Mesothelial cell of epicardium (in vitro differentiated cells): ENCODE measurements around the gene SEMA4D. TPM values are rescaled to one million over a fixed set of nuclear protein-coding genes. Genes with fewer than 3 reads are reported as not detected.

Experiments
- DNase-seq, 2 experiments: peaks; one replicate each; pipeline ENCODE4 v3.0.0; 2021; ENCODE audit warnings: low spot score in 2 of 2; ENCODE audit not compliant: unreplicated experiment in 2 of 2
- H3K27ac Mint-ChIP-seq: 2 replicates; pipeline ENCODE4 v1.8.0; 2021; ENCODE audit warnings: mixed read lengths
- H3K27me3 Mint-ChIP-seq: 2 replicates; pipeline ENCODE4 v1.8.0; 2021; ENCODE audit warnings: low read depth, mixed read lengths
- H3K36me3 Mint-ChIP-seq: 2 replicates; pipeline ENCODE4 v1.8.0; 2021; ENCODE audit warnings: mixed read lengths
- H3K4me1 Mint-ChIP-seq: 2 replicates; pipeline ENCODE4 v1.8.0; 2021; ENCODE audit warnings: mixed read lengths
- H3K4me3 Mint-ChIP-seq: 2 replicates; pipeline ENCODE4 v1.8.0; 2021; ENCODE audit warnings: mild to moderate bottlenecking, moderate library complexity, mixed read lengths
- H3K9me3 Mint-ChIP-seq: 2 replicates; pipeline ENCODE4 v1.8.0; 2021; ENCODE audit warnings: mixed read lengths
- total RNA-seq: library from RNA; stranded (reverse); gene quantifications from 3 replicates; pipeline ENCODE4 v1.2.1, GENCODE V29; 2021
- TF ChIP-seq, protein P1 (sequence below): fragments of 200-600 bp; sonication (generic); IDR thresholded peaks from one replicate; pipeline ENCODE4 v1.5.0; 2021; ENCODE audit warnings: antibody characterized with exemption; ENCODE audit not compliant: unreplicated experiment

The SEMA4D gene
- total RNA-seq, 1 donor from 2014 or later = 44.7 TPM

DNA sequence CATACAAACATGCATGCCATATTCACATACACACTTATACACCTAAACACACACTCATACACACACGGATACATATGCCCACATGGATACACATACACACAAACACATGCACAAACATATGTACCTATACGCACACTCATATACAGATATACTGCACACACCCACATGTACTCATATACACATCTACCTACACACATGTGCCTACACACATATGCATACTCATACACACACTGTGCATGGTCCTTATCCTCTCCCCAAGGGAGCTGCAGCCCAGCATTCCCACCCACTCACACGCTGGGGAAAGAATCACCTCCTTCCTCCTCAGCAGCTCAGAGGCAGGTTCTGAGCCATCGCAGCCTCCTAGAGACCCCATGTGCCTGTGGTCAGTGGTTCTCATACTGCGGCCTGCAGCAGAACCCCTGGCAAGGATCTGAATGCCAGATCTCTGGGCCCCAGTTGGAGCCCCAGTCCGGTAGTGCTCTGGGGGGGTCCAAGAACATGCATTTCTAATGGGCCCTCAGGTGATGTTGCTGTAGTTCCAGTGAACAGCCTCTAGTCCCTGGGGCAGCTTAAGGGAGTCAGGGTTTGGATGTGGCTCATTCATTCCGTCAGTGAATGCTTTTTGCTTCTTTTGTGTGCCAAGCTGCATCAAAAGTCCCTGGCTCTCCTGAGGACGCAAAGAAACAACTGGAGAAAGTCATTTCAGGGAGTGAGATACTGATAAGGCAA, 39.0 kb downstream of the SEMA4D start:
- Mint-ChIP-seq H3K4me1 (no peaks in the 10 kb centered on the region), H3K4me3 (no peak overlapping the region), H3K36me3 (no peaks in the 10 kb centered on the region), H3K27me3 (no peaks in the 10 kb centered on the region), H3K27ac (no peak overlapping the region), H3K9me3 (no peaks in the 10 kb centered on the region)
- DNase-seq = no peak
- TF ChIP-seq, protein P1, sequence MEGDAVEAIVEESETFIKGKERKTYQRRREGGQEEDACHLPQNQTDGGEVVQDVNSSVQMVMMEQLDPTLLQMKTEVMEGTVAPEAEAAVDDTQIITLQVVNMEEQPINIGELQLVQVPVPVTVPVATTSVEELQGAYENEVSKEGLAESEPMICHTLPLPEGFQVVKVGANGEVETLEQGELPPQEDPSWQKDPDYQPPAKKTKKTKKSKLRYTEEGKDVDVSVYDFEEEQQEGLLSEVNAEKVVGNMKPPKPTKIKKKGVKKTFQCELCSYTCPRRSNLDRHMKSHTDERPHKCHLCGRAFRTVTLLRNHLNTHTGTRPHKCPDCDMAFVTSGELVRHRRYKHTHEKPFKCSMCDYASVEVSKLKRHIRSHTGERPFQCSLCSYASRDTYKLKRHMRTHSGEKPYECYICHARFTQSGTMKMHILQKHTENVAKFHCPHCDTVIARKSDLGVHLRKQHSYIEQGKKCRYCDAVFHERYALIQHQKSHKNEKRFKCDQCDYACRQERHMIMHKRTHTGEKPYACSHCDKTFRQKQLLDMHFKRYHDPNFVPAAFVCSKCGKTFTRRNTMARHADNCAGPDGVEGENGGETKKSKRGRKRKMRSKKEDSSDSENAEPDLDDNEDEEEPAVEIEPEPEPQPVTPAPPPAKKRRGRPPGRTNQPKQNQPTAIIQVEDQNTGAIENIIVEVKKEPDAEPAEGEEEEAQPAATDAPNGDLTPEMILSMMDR = no peak

DNA sequence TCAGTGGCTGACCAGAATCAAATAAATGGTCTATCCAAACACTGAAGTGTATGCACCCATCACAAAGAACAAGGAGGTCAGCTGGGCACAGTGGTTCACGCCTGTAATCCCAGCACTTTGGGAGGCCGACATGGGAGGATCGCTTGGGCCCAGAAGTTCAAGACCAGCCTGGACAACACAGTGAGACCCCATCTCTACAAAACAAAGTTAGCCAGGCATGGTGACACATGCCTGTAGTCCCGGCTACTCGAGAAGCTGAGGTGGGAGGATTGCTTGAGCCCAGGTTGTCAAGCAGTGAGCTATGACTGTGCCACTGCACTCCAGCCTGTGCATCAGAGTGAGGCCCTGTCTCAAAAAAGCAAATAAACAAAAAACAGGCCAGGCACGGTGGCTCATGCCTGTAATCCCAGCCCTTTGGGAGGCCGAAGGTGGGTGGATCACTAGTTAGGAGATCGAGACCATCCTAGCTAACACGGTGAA, 40.5 kb downstream of the SEMA4D start:
- H3K27ac Mint-ChIP-seq = no peak overlapping the region
- DNase-seq = no peak
- no peak overlapping the region for H3K4me3 Mint-ChIP-seq
- H3K4me1 Mint-ChIP-seq = no peaks in the 10 kb centered on the region
- TF ChIP-seq, protein P1 = no peak
- H3K9me3 Mint-ChIP-seq = no peaks in the 10 kb centered on the region
- H3K36me3 Mint-ChIP-seq = peaks cover 2% of the 10 kb centered on the region
- no peaks in the 10 kb centered on the region for H3K27me3 Mint-ChIP-seq

DNA sequence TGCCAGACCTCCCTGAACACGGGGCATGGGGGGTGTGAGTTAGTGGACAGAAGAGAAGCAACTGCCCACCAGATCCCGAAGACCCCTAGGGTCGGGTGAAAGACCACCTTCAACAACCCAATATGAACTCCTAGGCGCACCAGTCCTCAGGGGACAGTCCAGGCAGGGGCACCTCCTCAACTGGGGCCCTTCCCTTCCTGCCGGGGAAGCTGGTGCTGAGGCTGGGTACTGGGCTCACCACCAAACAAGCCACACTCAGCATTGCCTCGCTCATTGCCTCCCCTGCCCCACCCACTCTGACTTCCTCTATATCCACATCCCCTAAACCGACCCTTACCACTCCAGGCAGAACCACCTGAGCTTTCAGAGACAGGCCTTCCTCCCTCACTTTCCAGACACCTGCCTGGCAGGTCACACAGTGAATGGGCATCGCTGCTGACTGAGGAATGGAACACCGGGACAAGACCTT, 42.5 kb downstream of the SEMA4D start:
- H3K27me3 Mint-ChIP-seq = no peaks in the 10 kb centered on the region
- TF ChIP-seq, protein P1 = no peak
- no peaks in the 10 kb centered on the region for H3K9me3 Mint-ChIP-seq
- peaks cover 2% of the 10 kb centered on the region for H3K36me3 Mint-ChIP-seq
- DNase-seq = no peak
- H3K4me3 Mint-ChIP-seq = no peak overlapping the region
- no peaks in the 10 kb centered on the region for H3K4me1 Mint-ChIP-seq
- no peak overlapping the region for H3K27ac Mint-ChIP-seq

DNA sequence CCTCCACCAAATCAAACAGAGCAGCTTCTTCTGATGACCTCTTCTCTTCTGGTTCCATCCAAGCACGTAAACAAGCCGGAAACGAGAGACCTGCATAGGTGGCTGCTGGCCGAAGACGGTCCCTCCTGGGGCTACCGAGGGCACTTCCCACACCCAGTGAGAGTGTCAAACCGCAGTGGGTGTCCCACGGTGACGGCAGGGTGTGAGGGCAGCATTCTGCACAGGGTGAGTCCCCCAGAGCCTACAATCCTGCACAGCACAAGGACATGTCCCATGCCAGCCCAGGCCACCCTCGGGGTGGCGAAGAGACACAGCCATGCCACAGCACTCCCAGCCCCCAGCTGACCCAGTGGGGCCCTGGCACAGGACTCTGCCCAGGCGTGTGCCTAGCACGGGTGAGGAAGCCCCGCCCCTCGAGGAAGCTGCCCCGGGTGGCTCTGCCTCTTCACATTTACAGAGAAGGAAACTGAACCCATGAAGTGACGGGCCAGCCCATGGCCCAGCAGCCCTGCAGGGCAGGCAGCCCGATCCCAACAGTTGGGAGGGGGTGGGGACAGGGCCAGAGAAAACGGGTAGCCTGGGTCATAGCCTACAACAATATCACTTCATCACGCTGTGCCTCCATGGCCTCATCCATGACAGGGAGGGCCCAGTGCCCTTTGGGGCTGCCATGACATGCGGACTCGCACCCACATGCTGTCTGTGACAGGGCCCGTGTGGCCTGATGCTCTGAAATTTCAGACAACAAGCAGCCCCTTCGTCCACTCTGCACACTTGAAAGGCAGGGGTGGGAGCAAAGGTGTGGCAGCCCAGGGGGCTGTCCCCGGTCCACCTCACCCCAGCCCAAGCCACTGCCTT, 43.2 kb downstream of the SEMA4D start:
- H3K36me3 Mint-ChIP-seq = peaks cover 2% of the 10 kb centered on the region
- H3K9me3 Mint-ChIP-seq = no peaks in the 10 kb centered on the region
- DNase-seq = no peak
- no peak overlapping the region for H3K4me3 Mint-ChIP-seq
- TF ChIP-seq, protein P1 = no peak
- H3K27me3 Mint-ChIP-seq = no peaks in the 10 kb centered on the region
- H3K4me1 Mint-ChIP-seq = no peaks in the 10 kb centered on the region
- H3K27ac Mint-ChIP-seq = no peak overlapping the region

DNA sequence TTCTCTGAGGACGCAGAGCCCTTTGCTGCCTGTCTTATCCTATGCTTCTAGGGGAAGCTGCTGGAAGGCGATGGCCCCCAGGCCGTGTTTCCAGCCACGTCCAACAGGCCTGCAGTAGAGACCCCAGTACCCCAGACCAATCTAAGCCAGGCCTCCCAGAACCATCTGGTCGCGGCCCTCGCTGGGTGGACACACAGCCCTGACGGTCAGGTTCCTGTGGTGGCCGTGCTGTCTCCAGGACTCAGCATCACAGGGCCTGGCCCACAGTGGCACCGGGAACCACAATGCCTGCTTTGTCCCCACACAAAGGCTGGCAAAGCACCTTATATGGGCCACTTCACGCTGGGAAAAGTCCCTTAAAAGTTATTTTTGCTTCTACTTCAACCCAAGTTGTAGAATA, 44.5 kb downstream of the SEMA4D start:
- no peaks in the 10 kb centered on the region for H3K27me3 Mint-ChIP-seq
- peaks cover 2% of the 10 kb centered on the region for H3K36me3 Mint-ChIP-seq
- DNase-seq = no peak
- H3K27ac Mint-ChIP-seq = no peak overlapping the region
- no peaks in the 10 kb centered on the region for H3K9me3 Mint-ChIP-seq
- H3K4me3 Mint-ChIP-seq = no peak overlapping the region
- H3K4me1 Mint-ChIP-seq = no peaks in the 10 kb centered on the region
- TF ChIP-seq, protein P1 = no peak
